Mesenchymal stem cell (in vitro differentiated cells and primary cell): ENCODE results near the gene SH3D19.

Experiments
- DNase-seq: peaks from one replicate; pipeline ENCODE4 v3.0.0-alpha.2; 2013
- H2AFZ ChIP-seq: one replicate; pipeline ENCODE4 v1.6.1; 2013; ENCODE audit warnings: low read depth, mild to moderate bottlenecking, control low read depth, inconsistent platforms, low read length, moderate library complexity
- H2AK5ac ChIP-seq: 2 replicates; pipeline ENCODE4 v1.6.1; 2013; ENCODE audit warnings: low read length, moderate library complexity, mild to moderate bottlenecking, inconsistent platforms; ENCODE audit not compliant: severe bottlenecking
- H2BK120ac ChIP-seq: one replicate; pipeline ENCODE4 v1.6.1; 2013; ENCODE audit warnings: low read depth, mild to moderate bottlenecking, inconsistent platforms, low read length, moderate library complexity
- H2BK12ac ChIP-seq, 2 experiments: one replicate each; pipeline ENCODE4 v1.6.1; 2013; ENCODE audit warnings: inconsistent platforms in 2 of 2, low read length in 2 of 2, mild to moderate bottlenecking in 2 of 2, moderate library complexity in 2 of 2, control low read depth in 1 of 2
- H2BK15ac ChIP-seq: one replicate; pipeline ENCODE4 v1.6.1; 2013; ENCODE audit warnings: mild to moderate bottlenecking, low read depth, inconsistent platforms; ENCODE audit not compliant: poor library complexity, severe bottlenecking
- H2BK5ac ChIP-seq: 2 replicates; pipeline ENCODE4 v1.6.1; 2013; ENCODE audit warnings: low read depth, mild to moderate bottlenecking, low read length, control low read depth, inconsistent platforms; ENCODE audit not compliant: poor library complexity, severe bottlenecking
- H3K14ac ChIP-seq, 2 experiments: one replicate each; pipeline ENCODE4 v1.6.1; 2013; ENCODE audit warnings: inconsistent platforms in 2 of 2, low read length in 2 of 2, control low read depth in 1 of 2, mild to moderate bottlenecking in 1 of 2, moderate library complexity in 1 of 2
- H3K18ac ChIP-seq, 2 experiments: one replicate each; pipeline ENCODE4 v1.6.1; 2013; ENCODE audit warnings: inconsistent platforms in 2 of 2, low read length in 2 of 2, control low read depth in 1 of 2, low read depth in 1 of 2, mild to moderate bottlenecking in 1 of 2
- H3K23ac ChIP-seq, 2 experiments: one replicate each; pipeline ENCODE4 v1.6.1; 2013; ENCODE audit warnings: inconsistent platforms in 2 of 2, low read length in 2 of 2, mild to moderate bottlenecking in 2 of 2, moderate library complexity in 2 of 2, control low read depth in 1 of 2
- H3K27ac ChIP-seq: 2 replicates; pipeline ENCODE4 v1.5.1; 2013; ENCODE audit warnings: mild to moderate bottlenecking, moderate library complexity, low read length, control low read depth, inconsistent platforms; ENCODE audit not compliant: poor library complexity, severe bottlenecking
- H3K27me3 ChIP-seq, 2 experiments: 2 replicates each; pipeline versions ENCODE4 v1.6.1 to v1.7.0; 2013; ENCODE audit warnings: low read length in 2 of 2, mild to moderate bottlenecking in 2 of 2, moderate library complexity in 2 of 2, control low read depth in 1 of 2, inconsistent platforms in 1 of 2; ENCODE audit not compliant: control insufficient read depth in 1 of 2, insufficient read depth in 1 of 2
- H3K36me3 ChIP-seq, 2 experiments: 2 replicates each; pipeline versions ENCODE4 v1.6.1 to v1.7.0; 2013; ENCODE audit warnings: low read length in 2 of 2, control low read depth in 1 of 2, inconsistent platforms in 1 of 2, low read depth in 1 of 2, mild to moderate bottlenecking in 1 of 2; ENCODE audit not compliant: insufficient read depth in 2 of 2, control insufficient read depth in 1 of 2
- H3K4ac ChIP-seq, 2 experiments: one replicate each; pipeline ENCODE4 v1.6.1; 2013; ENCODE audit warnings: inconsistent platforms in 2 of 2, low read length in 2 of 2, mild to moderate bottlenecking in 2 of 2, moderate library complexity in 2 of 2, control low read depth in 1 of 2, low read depth in 1 of 2
- H3K4me1 ChIP-seq: 2 replicates; pipeline ENCODE4 v1.6.1; 2013; ENCODE audit warnings: low read depth, low read length, control low read depth; ENCODE audit not compliant: control insufficient read depth, insufficient read depth
- H3K4me2 ChIP-seq: 2 replicates; pipeline ENCODE4 v1.6.1; 2013; ENCODE audit warnings: low read length, mild to moderate bottlenecking, inconsistent platforms; ENCODE audit not compliant: poor library complexity, severe bottlenecking
- H3K4me3 ChIP-seq, 2 experiments: 2 replicates each; pipeline versions ENCODE4 v1.5.1 to v1.7.0; 2013; ENCODE audit warnings: low read length in 2 of 2, mild to moderate bottlenecking in 2 of 2, control low read depth in 1 of 2, low read depth in 1 of 2; ENCODE audit not compliant: insufficient read depth in 1 of 2
- H3K79me1 ChIP-seq: replicated peaks from 2 replicates; pipeline ENCODE4 v1.6.1; 2013; ENCODE audit warnings: mild to moderate bottlenecking, control low read depth, low read length, inconsistent platforms; ENCODE audit not compliant: poor library complexity, severe bottlenecking
- H3K9ac ChIP-seq: 2 replicates; pipeline ENCODE4 v1.7.0; 2013; ENCODE audit warnings: mild to moderate bottlenecking, low read length, moderate library complexity
- H3K9me3 ChIP-seq: 2 replicates; pipeline ENCODE4 v1.7.0; 2013; ENCODE audit warnings: mild to moderate bottlenecking, low read length; ENCODE audit not compliant: control insufficient read depth
- H4K8ac ChIP-seq: one replicate; pipeline ENCODE4 v1.6.1; 2013; ENCODE audit warnings: inconsistent platforms, mild to moderate bottlenecking, low read length, moderate library complexity
- H4K91ac ChIP-seq: one replicate; pipeline ENCODE4 v1.6.1; 2013; ENCODE audit warnings: mild to moderate bottlenecking, low read length, inconsistent platforms
- WGBS: methylation state at CpG from one replicate; pipeline ENCODE4 v1.1.7; 2013; ENCODE audit warnings: mixed read lengths; 5-methylcytosine and 5-hydroxymethylcytosine counted together

SH3D19 gene

GRCh38 chr4:151310124-151310728, 15.2 kb downstream of the SH3D19 start:
- no peak for DNase-seq
- H3K27me3 ChIP-seq = no peaks in the 10 kb centered on the region

DNA sequence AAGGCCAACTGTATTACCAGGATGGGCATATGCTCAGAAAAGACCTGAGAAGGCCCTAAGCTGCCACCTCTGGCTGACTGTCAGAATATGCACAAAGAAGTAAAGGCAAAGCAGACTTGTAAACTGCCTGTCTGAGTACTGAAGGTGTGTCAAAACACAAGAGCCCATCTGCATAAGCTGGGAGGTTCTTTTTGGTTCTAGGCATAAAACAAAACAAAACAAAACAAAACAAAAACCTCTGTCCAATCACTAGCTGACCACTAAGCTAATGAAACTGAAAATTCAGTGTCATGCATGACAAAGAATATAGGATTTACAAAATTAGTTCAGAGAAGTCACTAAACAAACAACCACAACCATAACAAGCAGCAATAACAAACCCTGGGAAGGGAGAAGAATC, 20.6 kb downstream of the SH3D19 start:
- no peak overlapping the region for H2AK5ac ChIP-seq
- no peak overlapping the region for H3K4ac ChIP-seq
- no peak overlapping the region for H3K18ac ChIP-seq
- H4K8ac ChIP-seq = no peak overlapping the region
- H4K91ac ChIP-seq = no peak overlapping the region
- peak; percentile 10 for DNase-seq
- no peak overlapping the region for H3K14ac ChIP-seq
- no peak overlapping the region for H3K23ac ChIP-seq
- no peak overlapping the region for H2AFZ ChIP-seq
- H3K4me2 ChIP-seq = no peak overlapping the region
- no peak overlapping the region for H3K27ac ChIP-seq
- H3K79me1 ChIP-seq = peaks cover 32% of the 10 kb centered on the region
- no peak overlapping the region for H2BK120ac ChIP-seq
- peak overlapping the region; percentile 2 for H3K9ac ChIP-seq
- no peaks in the 10 kb centered on the region for H3K9me3 ChIP-seq
- H3K4me3 ChIP-seq = no peak overlapping the region
- H2BK15ac ChIP-seq = no peak overlapping the region
- no peak overlapping the region for H2BK5ac ChIP-seq
- H3K27me3 ChIP-seq = no peaks in the 10 kb centered on the region
- no peak overlapping the region for H2BK12ac ChIP-seq
- H3K36me3 ChIP-seq = peaks cover 0 to 4% of the 10 kb centered on the region in 2 experiments
- no peaks in the 10 kb centered on the region for H3K4me1 ChIP-seq

More at GRCh38 chr4:151310124-151310728, 15.2 kb downstream of the SH3D19 start:
- no peaks in the 10 kb centered on the region for H3K9me3 ChIP-seq
- no peak overlapping the region for H3K4me2 ChIP-seq
- H3K27ac ChIP-seq = no peak overlapping the region
- no peak overlapping the region for H3K23ac ChIP-seq
- no peak overlapping the region for H3K4ac ChIP-seq
- no peak overlapping the region for H2BK12ac ChIP-seq
- H4K91ac ChIP-seq = no peak overlapping the region
- H3K4me3 ChIP-seq = no peak overlapping the region
- H3K79me1 ChIP-seq = peaks cover 26% of the 10 kb centered on the region
- H3K14ac ChIP-seq = no peak overlapping the region
- 94% methylated on average over 3 of the region's 5 CpGs for WGBS
- H2BK5ac ChIP-seq = no peak overlapping the region
- no peak overlapping the region for H2AFZ ChIP-seq
- no peak overlapping the region for H3K18ac ChIP-seq
- H3K9ac ChIP-seq = no peak overlapping the region
- peaks cover 2% of the 10 kb centered on the region for H3K4me1 ChIP-seq
- H2AK5ac ChIP-seq = no peak overlapping the region
- no peak overlapping the region for H2BK120ac ChIP-seq
- peaks cover 0 to 4% of the 10 kb centered on the region in 2 experiments for H3K36me3 ChIP-seq
- no peak overlapping the region for H2BK15ac ChIP-seq
- no peak overlapping the region for H4K8ac ChIP-seq

GRCh38 chr4:151304226-151304625, 21.2 kb downstream of the SH3D19 start:
- Histone ChIP-seq H2AFZ (no peak overlapping the region), H4K91ac (no peak overlapping the region), H2BK15ac (no peak overlapping the region), H3K23ac (no peak overlapping the region), H3K9ac (no peak overlapping the region), H3K9me3 (no peaks in the 10 kb centered on the region), H3K27me3 (no peaks in the 10 kb centered on the region), H3K36me3 (peaks cover 0 to 4% of the 10 kb centered on the region in 2 experiments), H3K4ac (no peak overlapping the region), H2BK5ac (no peak overlapping the region), H3K4me2 (no peak overlapping the region), H2BK120ac (no peak overlapping the region), H2BK12ac (no peak overlapping the region), H3K79me1 (peaks cover 28% of the 10 kb centered on the region), H2AK5ac (no peak overlapping the region), H3K4me1 (no peaks in the 10 kb centered on the region), H3K18ac (no peak overlapping the region), H3K27ac (no peak overlapping the region), H4K8ac (no peak overlapping the region), H3K4me3 (no peak overlapping the region), H3K14ac (no peak overlapping the region)
- no peak for DNase-seq

DNA sequence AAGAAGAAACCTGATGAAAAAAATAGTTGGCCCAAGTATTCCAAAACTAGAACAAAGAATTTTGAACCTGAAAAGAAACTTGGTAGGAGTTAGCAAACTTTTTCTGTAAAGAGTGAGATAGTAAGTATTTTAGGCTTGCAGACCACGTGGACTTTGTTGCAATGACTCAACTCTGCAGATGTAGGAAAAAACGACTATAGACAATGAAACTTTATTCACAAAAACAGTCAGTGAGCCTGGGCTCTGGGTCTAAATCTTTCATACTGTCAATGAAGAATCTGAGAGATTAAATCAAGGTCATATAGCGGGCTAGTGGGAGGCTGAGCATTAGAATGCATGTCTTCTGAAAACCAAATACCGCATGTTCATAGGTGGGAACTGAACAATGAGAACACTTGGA, 23.0 kb downstream of the SH3D19 start:
- H3K18ac ChIP-seq = no peak overlapping the region
- no peak overlapping the region for H4K8ac ChIP-seq
- no peak overlapping the region for H3K27ac ChIP-seq
- no peak overlapping the region for H4K91ac ChIP-seq
- no peak overlapping the region for H3K23ac ChIP-seq
- DNase-seq = peak; percentile 24
- H3K27me3 ChIP-seq = no peaks in the 10 kb centered on the region
- no peak overlapping the region for H3K4ac ChIP-seq
- H2BK120ac ChIP-seq = no peak overlapping the region
- peaks cover 22% of the 10 kb centered on the region for H3K79me1 ChIP-seq
- no peak overlapping the region for H2BK15ac ChIP-seq
- no peaks in the 10 kb centered on the region for H3K4me1 ChIP-seq
- H3K9ac ChIP-seq = no peak overlapping the region
- peaks cover 0 to 3% of the 10 kb centered on the region in 2 experiments for H3K36me3 ChIP-seq
- H2AK5ac ChIP-seq = no peak overlapping the region
- H3K4me2 ChIP-seq = no peak overlapping the region
- no peak overlapping the region for H3K14ac ChIP-seq
- no peak overlapping the region for H2BK5ac ChIP-seq
- 85% methylated on average over 4 of the region's 4 CpGs for WGBS
- H2BK12ac ChIP-seq = no peak overlapping the region
- H2AFZ ChIP-seq = no peak overlapping the region
- no peak overlapping the region for H3K4me3 ChIP-seq
- no peaks in the 10 kb centered on the region for H3K9me3 ChIP-seq
